ENCODE results near the gene TSTD1. TPM values are rescaled to one million over a fixed set of nuclear protein-coding genes. Genes with fewer than 3 reads are reported as not detected.

The TSTD1 gene
- total RNA-seq, 2 experiments from 2014 or later = 70.8 to 78.7 TPM

DNA sequence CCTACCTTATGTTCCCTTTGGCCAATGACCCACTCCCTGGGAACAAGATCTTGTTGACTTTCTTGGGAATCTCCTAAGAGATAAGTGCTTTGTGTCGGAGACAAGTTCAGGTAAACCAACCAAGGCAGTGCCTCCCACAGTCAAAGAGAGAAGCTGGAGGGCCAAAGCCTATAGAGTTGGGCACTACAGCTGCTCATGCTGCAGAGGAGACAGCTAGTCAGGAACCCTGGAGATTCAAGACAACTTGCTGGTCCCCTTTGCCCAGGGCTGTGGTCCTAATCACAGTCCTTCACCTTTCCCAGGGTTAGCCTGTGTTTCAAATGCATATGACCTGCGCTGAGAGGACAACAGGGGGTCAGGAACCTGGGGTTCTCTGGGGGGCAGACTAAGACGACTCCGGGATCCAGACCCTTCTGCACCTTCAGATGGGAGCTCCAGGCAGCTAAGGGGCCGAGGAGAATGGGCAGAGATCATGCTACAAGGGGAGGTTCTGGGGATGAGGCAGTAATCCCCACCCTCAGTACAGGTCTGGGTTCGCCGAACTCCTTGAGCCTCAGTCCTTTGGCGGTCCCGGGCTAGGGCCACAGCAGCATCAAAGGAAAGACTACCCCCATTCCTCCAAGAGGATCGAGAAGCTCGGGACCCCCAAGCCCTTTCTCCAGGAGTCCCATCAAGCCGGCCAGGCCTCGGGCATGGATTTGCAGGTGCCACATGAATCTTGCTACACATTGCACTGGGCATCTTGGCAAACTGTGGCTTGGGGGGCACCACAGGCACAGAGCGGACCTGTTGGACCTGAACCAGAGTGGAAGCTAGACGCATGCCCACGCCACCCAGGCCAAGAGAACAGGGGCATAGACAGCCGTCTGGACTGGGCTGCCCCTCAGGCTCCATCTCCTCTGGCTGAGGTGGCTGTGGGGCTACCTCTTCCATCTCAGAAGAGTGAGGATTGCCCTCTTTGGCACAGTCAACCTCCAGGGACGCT, 9.0 kb upstream of the TSTD1 start:
- CTCF ChIA-PET = interaction anchor here (0.8 to 7.5 kb wide), 5 partner anchors 15 to 51 kb away, joined by 3 to 79 read pairs (median 5); partner anchors contain the start of genes ARHGAP30, F11R and KLHDC9
- ATAC-seq (no peak), DNase-seq (no peak)
- POLR2A ChIA-PET = interaction anchor here (0.6 to 4.8 kb wide), 17 partner anchors 7 to 232 kb away, joined by 3 to 99 read pairs (median 6); partner anchors contain the start of genes ARHGAP30, F11R, KLHDC9 and NIT1
- H3K4me3 Mint-ChIP-seq = peak overlapping the region; percentile 84
- H3K27ac Mint-ChIP-seq = peak overlapping the region; percentile 98
- H3K27me3 Mint-ChIP-seq = no peaks in the 10 kb centered on the region
- no peaks in the 10 kb centered on the region for H3K9me3 Mint-ChIP-seq
- H3K4me1 Mint-ChIP-seq (ENCODE audit: low read depth) = peaks cover 25% of the 10 kb centered on the region
- intact Hi-C loops (cut with micrococcal nuclease) = no loop called here
- H3K36me3 Mint-ChIP-seq (ENCODE audit: low read depth) = peaks cover 61% of the 10 kb centered on the region
- TF ChIP-seq CTCF (IDR thresholded peaks at IDR 0.05) = no peak

DNA sequence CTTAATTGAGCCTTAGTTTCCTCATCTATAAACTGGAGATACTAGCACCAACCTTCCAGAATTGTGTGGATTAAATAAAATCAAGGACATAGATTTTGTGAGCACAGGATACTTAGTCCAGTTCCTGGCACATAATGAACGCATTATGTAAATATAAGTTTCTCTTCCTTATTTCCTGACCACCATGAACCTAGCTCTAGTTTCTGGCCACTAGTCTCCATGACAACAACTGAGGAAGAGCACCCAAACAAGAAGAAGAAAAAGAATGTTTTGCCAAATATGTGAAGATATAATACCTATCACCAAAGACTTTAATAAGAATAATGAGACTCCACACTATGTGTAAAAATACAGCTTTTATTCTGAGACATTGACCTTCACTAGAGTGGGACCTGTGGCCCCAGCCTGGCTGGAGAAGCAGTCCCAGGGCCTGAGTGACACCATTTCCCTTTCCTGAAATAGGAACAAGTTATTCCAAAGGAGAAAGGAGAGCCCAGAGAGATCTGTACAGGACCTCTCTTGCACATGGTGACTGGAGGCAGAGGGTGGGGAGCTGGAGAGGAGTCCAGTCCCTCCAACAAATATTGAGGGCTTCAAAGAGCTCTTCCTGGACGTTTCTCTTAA, 8.0 kb upstream of the TSTD1 start:
- CTCF ChIA-PET = interaction anchor here (0.8 to 7.5 kb wide), 12 partner anchors 9 to 92 kb away, joined by 3 to 79 read pairs (median 4); partner anchors contain the start of genes ARHGAP30, F11R and KLHDC9
- no peak for TF ChIP-seq CTCF (IDR thresholded peaks at IDR 0.05)
- POLR2A ChIA-PET = interaction anchor here (0.6 to 4.8 kb wide), 21 partner anchors 8 to 343 kb away, joined by 3 to 99 read pairs (median 6); partner anchors contain the start of genes ARHGAP30, DEDD, F11R and KLHDC9
- DNase-seq (no peak), ATAC-seq (no peak)
- peak overlapping the region; percentile 84 for H3K4me3 Mint-ChIP-seq
- H3K36me3 Mint-ChIP-seq (ENCODE audit: low read depth) = peaks cover 62% of the 10 kb centered on the region
- peak overlapping the region; percentile 98 for H3K27ac Mint-ChIP-seq
- H3K4me1 Mint-ChIP-seq (ENCODE audit: low read depth) = peaks cover 32% of the 10 kb centered on the region
- H3K9me3 Mint-ChIP-seq = no peaks in the 10 kb centered on the region
- intact Hi-C loops (cut with micrococcal nuclease) = no loop called here
- H3K27me3 Mint-ChIP-seq = no peaks in the 10 kb centered on the region

- intact Hi-C loops (cut with micrococcal nuclease) = no loop called here
- ATAC-seq = peak; percentile 83
- H3K36me3 Mint-ChIP-seq (ENCODE audit: low read depth) = peaks cover 67% of the 10 kb centered on the region
- peak; percentile 96 for DNase-seq
- TF ChIP-seq CTCF (IDR thresholded peaks at IDR 0.05) = no peak
- H3K27ac Mint-ChIP-seq = peak within 1 kb of the TSS; percentile 98
- POLR2A ChIA-PET = interaction anchor here (0.6 to 4.8 kb wide), 30 partner anchors 8 to 667 kb away, joined by 3 to 99 read pairs (median 5); partner anchors contain the start of genes ARHGAP30, DEDD, F11R and KLHDC9
- no peaks in the 10 kb centered on the region for H3K27me3 Mint-ChIP-seq
- H3K4me1 Mint-ChIP-seq (ENCODE audit: low read depth) = peaks cover 36% of the 10 kb centered on the region
- CTCF ChIA-PET = interaction anchor here (0.8 to 7.5 kb wide), 15 partner anchors 8 to 156 kb away, joined by 3 to 79 read pairs (median 5); partner anchors contain the start of genes ARHGAP30, F11R, KLHDC9 and NECTIN4
- H3K4me3 Mint-ChIP-seq = peak within 1 kb of the TSS; percentile 84
- no peaks in the 10 kb centered on the region for H3K9me3 Mint-ChIP-seq
Observed at GRCh38 chr1:161045736-161046604, 7.2 kb upstream of the TSTD1 start, which contains the start of gene USF1. TSS of gene USF1 (minus strand) at chr1:161045977. CDS start at chr1:161043275, 2,702 bp downstream.

DNA sequence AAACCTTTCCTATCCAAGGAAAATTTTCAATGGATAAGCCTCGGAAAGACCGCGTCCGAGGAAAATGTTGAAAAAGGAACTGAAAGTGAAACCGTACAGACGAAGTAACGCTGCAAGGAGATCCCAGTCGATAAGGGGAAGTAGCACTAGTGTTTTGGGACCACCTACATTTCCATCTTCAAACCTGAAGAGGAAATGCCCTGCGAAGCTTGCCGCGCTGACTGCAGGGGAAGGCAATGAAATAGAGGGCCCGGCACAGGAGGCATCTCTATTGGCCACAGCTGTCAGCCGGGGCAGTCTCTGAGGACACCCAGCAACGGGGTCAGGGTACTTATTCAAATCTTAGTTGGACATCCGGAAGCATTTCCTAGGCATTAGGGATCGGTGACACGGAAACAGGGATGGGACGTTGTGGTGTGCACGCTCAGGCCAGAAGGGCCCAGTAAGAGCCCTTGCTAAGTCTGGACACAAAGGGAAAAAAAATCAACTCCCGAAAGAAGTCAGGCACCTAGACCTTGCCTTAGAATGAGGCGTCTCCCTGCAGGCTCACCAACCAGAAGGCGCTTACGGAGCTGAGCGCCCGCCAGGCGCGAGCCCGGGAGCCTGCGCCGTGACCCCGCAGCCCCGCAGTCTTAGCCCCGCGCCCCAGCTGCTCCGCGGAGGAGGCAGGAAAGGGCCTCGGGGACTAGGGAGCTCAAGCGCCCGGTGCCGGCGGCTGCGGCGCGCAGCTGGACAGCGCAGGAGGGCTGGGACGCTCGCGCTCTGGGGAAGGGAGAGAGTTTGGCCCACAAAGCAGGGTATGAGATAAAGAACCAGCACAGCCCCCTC, 6.4 kb upstream of the TSTD1 start:
- Mint-ChIP-seq H3K9me3 (no peaks in the 10 kb centered on the region), H3K4me3 (peak overlapping the region; percentile 84), H3K36me3 (ENCODE audit: low read depth) (peaks cover 71% of the 10 kb centered on the region), H3K27ac (peak overlapping the region; percentile 98), H3K4me1 (ENCODE audit: low read depth) (peaks cover 39% of the 10 kb centered on the region), H3K27me3 (no peaks in the 10 kb centered on the region)
- TF ChIP-seq CTCF (IDR thresholded peaks at IDR 0.05) = no peak
- peak; percentile 84 for DNase-seq
- POLR2A ChIA-PET = interaction anchor here (0.6 to 4.8 kb wide), 25 partner anchors 8 to 666 kb away, joined by 3 to 99 read pairs (median 5); partner anchors contain the start of genes ARHGAP30, F11R, KLHDC9 and NIT1
- CTCF ChIA-PET = interaction anchor here (0.9 to 7.5 kb wide), 13 partner anchors 10 to 156 kb away, joined by 3 to 79 read pairs (median 5); partner anchors contain the start of genes ARHGAP30, F11R, KLHDC9 and NECTIN4
- peak; percentile 62 for ATAC-seq
- intact Hi-C loops (cut with micrococcal nuclease) = loop anchor here (5.0 kb wide), 1 partner anchor 43 kb away; no protein-coding TSS in a partner anchor
